Sigmoid colon (tissue), 7 donors: ENCODE measurements around the gene PRSS27. TPM values are rescaled to one million over a fixed set of nuclear protein-coding genes. Genes with fewer than 3 reads are reported as not detected.

Source experiments
- DNase-seq: peaks from one replicate; pipeline ENCODE4 v3.0.0-alpha.2; 2019
- H3K27ac ChIP-seq, 4 donors: fragments of 200-600 bp; sonication (generic); one replicate each; pipeline ENCODE4 v1.5.1; 2016 to 2019; ENCODE audit warnings: mild to moderate bottlenecking in 1 of 4
- H3K27me3 ChIP-seq, 3 donors: fragments of 200-600 bp; sonication (generic); one replicate each; pipeline ENCODE4 v1.5.1; 2019; ENCODE audit warnings: mild to moderate bottlenecking in 1 of 3
- H3K36me3 ChIP-seq, 4 donors: fragments of 200-600 bp; sonication (generic); one replicate each; pipeline ENCODE4 v1.5.1; 2016 to 2019
- H3K4me1 ChIP-seq, 4 donors: fragments of 200-600 bp; sonication (generic); one replicate each; pipeline ENCODE4 v1.5.1; 2017 to 2019
- H3K4me3 ChIP-seq, 4 donors: fragments of 200-600 bp; sonication (generic); one replicate each; pipeline ENCODE4 v1.5.1; 2017 to 2019; ENCODE audit warnings: mild to moderate bottlenecking in 2 of 4, moderate library complexity in 1 of 4
- H3K9me3 ChIP-seq, 4 donors: fragments of 200-600 bp in 3 of 4; sonication (generic) in 3 of 4; one replicate each; pipeline versions ENCODE4 v1.5.1 to v1.6.1; 2013 to 2019
- EP300 ChIP-seq, 4 donors: sonication (generic); formaldehyde crosslinking; IDR thresholded peaks; one replicate each; pipeline ENCODE4 v1.6.1; 2017; ENCODE audit warnings: antibody characterized with exemption in 4 of 4
- POLR2AphosphoS5 ChIP-seq, 4 donors: sonication (generic); formaldehyde crosslinking; IDR thresholded peaks; one replicate each; pipeline ENCODE4 v1.6.1; 2017; ENCODE audit warnings: antibody characterized with exemption in 4 of 4
- WGBS, 2 donors: extraction: QIAGEN DNeasy Blood & Tissue Kit; methylation state at CpG; one replicate each; pipeline ENCODE4 v1.1.7; 2013; 5-methylcytosine and 5-hydroxymethylcytosine counted together
- intact Hi-C: fragments of 100-400 bp; cut with DNase I; formaldehyde crosslinking; loops from one replicate; pipeline ENCODE4 v1.15.1; 2023
- polyA plus RNA-seq, 3 donors: library from polyadenylated mRNA; stranded (reverse); fragments of 200-250 nt; gene quantifications; one replicate each; pipeline ENCODE4 v1.2.3, GENCODE V29; 2013
- total RNA-seq, 4 donors: library from RNA; depleted of rRNA; stranded (reverse); fragments of >200 nt; gene quantifications; one replicate each; pipeline ENCODE4 v1.1.0, GENCODE V29; 2016
- TF ChIP-seq, protein P1 (sequence below), 4 experiments: fragments of 450-650 bp in 3 of 4; fragments of 200-600 bp in 1 of 4; IDR thresholded peaks; one replicate each; pipeline ENCODE4 v1.5.1; 2016 to 2019; ENCODE audit warnings: antibody characterized with exemption in 4 of 4, mild to moderate bottlenecking in 3 of 4, moderate library complexity in 2 of 4
- donor health status: healthy with polysubstance abuse.
- donor health status: Bipolar disorder and iron deficiency.
- donor health status: healthy.

The PRSS27 gene
- total and polyA plus RNA-seq, 7 donors: 0.60 to 5.0 (median 1.4) TPM; not detected in 1

DNA sequence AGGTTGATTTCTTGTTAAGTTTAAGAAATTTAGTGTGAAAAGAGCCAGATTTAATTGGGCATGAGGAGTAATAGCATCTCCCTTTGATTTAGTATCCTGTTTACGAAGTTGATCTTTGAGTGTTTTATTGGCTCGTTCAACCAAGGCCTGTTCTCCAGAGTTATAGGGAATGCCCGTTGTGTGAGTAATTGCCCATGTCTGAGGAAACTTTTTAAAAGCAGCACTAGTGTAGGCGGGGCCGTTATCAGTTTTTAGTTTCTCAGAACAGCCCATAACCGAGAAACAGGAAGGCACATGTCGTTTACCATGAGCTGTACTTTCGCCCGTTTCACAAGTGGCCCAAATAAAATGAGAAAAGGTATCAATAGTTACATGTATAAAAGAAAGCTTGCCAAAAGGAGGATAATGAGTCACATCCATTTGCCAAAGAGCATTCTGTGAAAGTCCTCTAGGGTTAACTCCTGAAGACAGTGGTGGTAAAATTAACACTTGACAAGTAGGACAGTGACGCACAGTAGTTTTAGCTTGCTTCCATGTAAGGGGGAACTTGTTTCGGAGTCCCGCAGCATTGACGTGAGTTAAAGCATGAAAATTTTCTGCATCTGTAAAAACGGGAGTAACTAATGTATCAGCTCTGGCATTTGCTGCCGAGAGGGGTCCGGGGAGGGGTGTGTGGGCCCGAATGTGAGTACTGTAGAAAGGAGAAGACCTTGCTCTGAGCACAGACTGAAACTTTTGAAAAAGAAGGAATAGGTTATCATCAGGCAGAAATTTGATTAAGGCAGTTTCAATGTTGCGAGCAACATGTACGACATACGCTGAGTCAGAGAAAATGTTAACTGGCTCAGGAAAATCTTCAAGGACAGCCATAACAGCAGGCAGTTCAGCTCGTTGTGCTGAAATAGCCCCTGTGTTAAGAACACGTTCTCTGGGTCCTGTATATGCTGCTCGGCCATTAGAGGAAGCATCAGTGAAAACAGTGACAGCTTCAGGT is 56.2 kb downstream of the PRSS27 start:
- intact Hi-C loops: no loop called here
- no peaks in the 10 kb centered on the region for H3K27me3 ChIP-seq
- DNase-seq: no peak
- TF ChIP-seq EP300 (IDR thresholded peaks at IDR 0.05) (peak in 1 of 4 donors; percentile 52), POLR2AphosphoS5 (IDR thresholded peaks at IDR 0.05) (peak in 3 of 4 donors; percentile 21 to 40 (median 38))
- TF ChIP-seq, protein P1, sequence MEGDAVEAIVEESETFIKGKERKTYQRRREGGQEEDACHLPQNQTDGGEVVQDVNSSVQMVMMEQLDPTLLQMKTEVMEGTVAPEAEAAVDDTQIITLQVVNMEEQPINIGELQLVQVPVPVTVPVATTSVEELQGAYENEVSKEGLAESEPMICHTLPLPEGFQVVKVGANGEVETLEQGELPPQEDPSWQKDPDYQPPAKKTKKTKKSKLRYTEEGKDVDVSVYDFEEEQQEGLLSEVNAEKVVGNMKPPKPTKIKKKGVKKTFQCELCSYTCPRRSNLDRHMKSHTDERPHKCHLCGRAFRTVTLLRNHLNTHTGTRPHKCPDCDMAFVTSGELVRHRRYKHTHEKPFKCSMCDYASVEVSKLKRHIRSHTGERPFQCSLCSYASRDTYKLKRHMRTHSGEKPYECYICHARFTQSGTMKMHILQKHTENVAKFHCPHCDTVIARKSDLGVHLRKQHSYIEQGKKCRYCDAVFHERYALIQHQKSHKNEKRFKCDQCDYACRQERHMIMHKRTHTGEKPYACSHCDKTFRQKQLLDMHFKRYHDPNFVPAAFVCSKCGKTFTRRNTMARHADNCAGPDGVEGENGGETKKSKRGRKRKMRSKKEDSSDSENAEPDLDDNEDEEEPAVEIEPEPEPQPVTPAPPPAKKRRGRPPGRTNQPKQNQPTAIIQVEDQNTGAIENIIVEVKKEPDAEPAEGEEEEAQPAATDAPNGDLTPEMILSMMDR (IDR thresholded peaks at IDR 0.05): no peak
- peak overlapping the region in 2 of 4 donors; percentile 2 to 3 for H3K4me3 ChIP-seq
- WGBS, 2 donors: 19 to 56% methylated on average over 23 of the region's 23 CpGs
- no peaks in the 10 kb centered on the region for H3K9me3 ChIP-seq
- peak overlapping the region in 3 of 4 donors; percentile 71 to 79 (median 76) for H3K27ac ChIP-seq
- H3K4me1 ChIP-seq: peaks cover 0 to 18% (median 9%) of the 10 kb centered on the region in 4 donors
- peaks cover 0 to 8% (median 4%) of the 10 kb centered on the region in 4 donors for H3K36me3 ChIP-seq

Other genes with a start within 250 kb of the PRSS27 start
- gene NTN3, start 248.9 kb downstream of the PRSS27 start, total RNA-seq: under 1 TPM in 1 of 4 donors, not detected in 3; 0.83 TPM
- under 1 TPM in 1 of 3 donors, not detected in 2; 0.13 TPM for gene NTN3, start 248.9 kb downstream of the PRSS27 start, polyA plus RNA-seq
- gene TBC1D24, start 245.1 kb downstream of the PRSS27 start, total RNA-seq: 10 to 100 TPM in 2 of 4 donors, 1 to 10 TPM in 2; 5.9 to 16.1 (median 10.5) TPM
- gene TBC1D24, start 245.1 kb downstream of the PRSS27 start, polyA plus RNA-seq: 1 to 10 TPM in 2 of 3 donors, under 1 TPM in 1; 0.60 to 6.5 (median 1.4) TPM
- gene ATP6V0C, start 206.3 kb downstream of the PRSS27 start, total RNA-seq: 10 to 100 TPM; 33.2 to 51.5 (median 42.5) TPM
- 100 to 1,000 TPM in 1 of 3 donors, 10 to 100 TPM in 2; 79.3 to 233 (median 99.0) TPM for gene ATP6V0C, start 206.3 kb downstream of the PRSS27 start, polyA plus RNA-seq
- 10 to 100 TPM; 23.3 to 25.3 (median 24.4) TPM for gene AMDHD2, start 199.9 kb downstream of the PRSS27 start, total RNA-seq
- 10 to 100 TPM; 21.0 to 39.4 (median 21.5) TPM for gene AMDHD2, start 199.9 kb downstream of the PRSS27 start, polyA plus RNA-seq
- gene CEMP1, start 188.8 kb downstream of the PRSS27 start, total RNA-seq: not detected
- gene CEMP1, start 188.8 kb downstream of the PRSS27 start, polyA plus RNA-seq: 1 to 10 TPM in 1 of 3 donors, under 1 TPM in 1, not detected in 1; 0.90 to 1.2 TPM
- 10 to 100 TPM; 22.7 to 32.2 (median 31.0) TPM for gene PDPK1, start 182.2 kb downstream of the PRSS27 start, total RNA-seq
- gene PDPK1, start 182.2 kb downstream of the PRSS27 start, polyA plus RNA-seq: 10 to 100 TPM; 24.0 to 31.1 (median 31.0) TPM
- 10 to 100 TPM in 3 of 4 donors, 1 to 10 TPM in 1; 9.5 to 17.1 (median 11.5) TPM for gene KCTD5, start 37.7 kb downstream of the PRSS27 start, total RNA-seq
- 10 to 100 TPM; 47.4 to 80.5 (median 78.6) TPM for gene KCTD5, start 37.7 kb downstream of the PRSS27 start, polyA plus RNA-seq
- 100 to 1,000 TPM; 181 to 826 (median 219) TPM for gene SRRM2, start 32.4 kb upstream of the PRSS27 start, total RNA-seq
- 100 to 1,000 TPM in 1 of 3 donors, 10 to 100 TPM in 2; 66.1 to 725 (median 73.8) TPM for gene SRRM2, start 32.4 kb upstream of the PRSS27 start, polyA plus RNA-seq
- gene ELOB, start 57.1 kb upstream of the PRSS27 start, total RNA-seq: 1,000 to 10,000 TPM in 1 of 4 donors, 100 to 1,000 TPM in 3; 329 to 1,166 (median 508) TPM
- 100 to 1,000 TPM; 454 to 984 (median 463) TPM for gene ELOB, start 57.1 kb upstream of the PRSS27 start, polyA plus RNA-seq
- gene PRSS33, start 67.3 kb upstream of the PRSS27 start, total RNA-seq: not detected
- not detected for gene PRSS33, start 67.3 kb upstream of the PRSS27 start, polyA plus RNA-seq
- not detected for gene PRSS41, start 78.2 kb upstream of the PRSS27 start, total RNA-seq
- gene PRSS41, start 78.2 kb upstream of the PRSS27 start, polyA plus RNA-seq: not detected
- not detected for gene PRSS21, start 97.0 kb upstream of the PRSS27 start, total RNA-seq
- under 1 TPM in 1 of 3 donors, not detected in 2; 0.58 TPM for gene PRSS21, start 97.0 kb upstream of the PRSS27 start, polyA plus RNA-seq
- gene ZG16B, start 110.1 kb upstream of the PRSS27 start, total RNA-seq: not detected
- 100 to 1,000 TPM in 1 of 3 donors, 10 to 100 TPM in 2; 15.6 to 147 (median 55.0) TPM for gene ZG16B, start 110.1 kb upstream of the PRSS27 start, polyA plus RNA-seq
- not detected for gene PRSS22, start 137.9 kb upstream of the PRSS27 start, total RNA-seq
- 10 to 100 TPM in 1 of 3 donors, not detected in 2; 20.8 TPM for gene PRSS22, start 137.9 kb upstream of the PRSS27 start, polyA plus RNA-seq
- gene FLYWCH2, start 163.0 kb upstream of the PRSS27 start, total RNA-seq: 10 to 100 TPM; 33.6 to 64.2 (median 55.8) TPM
- 10 to 100 TPM; 27.5 to 43.2 (median 30.7) TPM for gene FLYWCH2, start 163.0 kb upstream of the PRSS27 start, polyA plus RNA-seq
- gene FLYWCH1, start 191.7 kb upstream of the PRSS27 start, total RNA-seq: 10 to 100 TPM; 28.6 to 51.5 (median 33.2) TPM
- 10 to 100 TPM in 1 of 3 donors, 1 to 10 TPM in 2; 6.9 to 19.5 (median 7.2) TPM for gene FLYWCH1, start 191.7 kb upstream of the PRSS27 start, polyA plus RNA-seq
- not detected for gene KREMEN2, start 244.1 kb upstream of the PRSS27 start, total RNA-seq
- gene KREMEN2, start 244.1 kb upstream of the PRSS27 start, polyA plus RNA-seq: 1 to 10 TPM; 1.0 to 1.8 (median 1.6) TPM
- 1 to 10 TPM in 2 of 4 donors, under 1 TPM in 2; 0.83 to 3.6 (median 1.0) TPM for gene PAQR4, start 249.1 kb upstream of the PRSS27 start, total RNA-seq
- 10 to 100 TPM in 1 of 3 donors, 1 to 10 TPM in 2; 3.6 to 22.1 (median 3.9) TPM for gene PAQR4, start 249.1 kb upstream of the PRSS27 start, polyA plus RNA-seq